Glomerular endothelial cell (primary cell): ENCODE measurements around the gene KMT2E. TPM values are rescaled to one million over a fixed set of nuclear protein-coding genes. Genes with fewer than 3 reads are reported as not detected.
A peak's percentile ranks its signal among the peaks of the same experiment; 100 is the strongest.

ENCODE experiments used
- DNase-seq: peaks from one replicate; pipeline ENCODE4 v3.0.0-alpha.2; 2011; ENCODE audit warnings: low read depth, low spot score; ENCODE audit errors: extremely low read depth
- total RNA-seq: library from RNA; depleted of rRNA; stranded (reverse); fragments of >200 nt; gene quantifications from 2 replicates; pipeline ENCODE4 v1.2.3, GENCODE V29; 2015

KMT2E gene
- total RNA-seq, 1 donor from 2014 or later: 68.5 TPM

- no peak for DNase-seq
Observed at GRCh38 chr7:105126436-105126975, 112.5 kb downstream of the KMT2E start.

- DNase-seq: no peak
Observed at GRCh38 chr7:105127179-105127578, 113.2 kb downstream of the KMT2E start.

- DNase-seq: no peak
Observed at GRCh38 chr7:105130048-105130447, 116.0 kb downstream of the KMT2E start.

- DNase-seq: no peak
Observed at GRCh38 chr7:105130580-105130979, 116.6 kb downstream of the KMT2E start.

- no peak for DNase-seq
Observed at GRCh38 chr7:105131033-105131656, 117.1 kb downstream of the KMT2E start.

GRCh38 chr7:105131890-105132289, 117.9 kb downstream of the KMT2E start:
- DNase-seq: no peak

GRCh38 chr7:105132335-105132734, 118.3 kb downstream of the KMT2E start:
- no peak for DNase-seq

- no peak for DNase-seq
Observed at GRCh38 chr7:105132835-105133234, 118.8 kb downstream of the KMT2E start.

GRCh38 chr7:105133358-105133757, 119.4 kb downstream of the KMT2E start:
- no peak for DNase-seq

GRCh38 chr7:105133986-105134655, 120.1 kb downstream of the KMT2E start:
- no peak for DNase-seq

- DNase-seq: no peak
Observed at GRCh38 chr7:105136221-105136620, 122.2 kb downstream of the KMT2E start.

GRCh38 chr7:105137898-105138297, 123.9 kb downstream of the KMT2E start:
- no peak for DNase-seq

- DNase-seq: no peak
Observed at GRCh38 chr7:105139381-105139780, 125.4 kb downstream of the KMT2E start.

- DNase-seq: no peak
Observed at GRCh38 chr7:105141068-105141467, 127.1 kb downstream of the KMT2E start.

GRCh38 chr7:105149827-105150226, 135.8 kb downstream of the KMT2E start:
- peak; percentile 22 for DNase-seq

GRCh38 chr7:105151152-105151551, 137.1 kb downstream of the KMT2E start:
- DNase-seq: no peak

- DNase-seq: no peak
Observed at GRCh38 chr7:105153531-105153930, 139.5 kb downstream of the KMT2E start.

- DNase-seq: peak; percentile 20
Observed at GRCh38 chr7:105154084-105154483, 140.1 kb downstream of the KMT2E start.

- no peak for DNase-seq
Observed at GRCh38 chr7:105156731-105157130, 142.7 kb downstream of the KMT2E start.

GRCh38 chr7:105157278-105157677, 143.3 kb downstream of the KMT2E start:
- no peak for DNase-seq

GRCh38 chr7:105161366-105161765, 147.4 kb downstream of the KMT2E start:
- DNase-seq: no peak
